Retinal pigment epithelial cell (primary cell): ENCODE measurements around the gene ADORA2A.

Source experiments
- DNase-seq: peaks from one replicate; pipeline ENCODE4 v3.0.0-alpha.2; 2010; ENCODE audit warnings: low read depth
- H3K4me3 ChIP-seq: 2 replicates; pipeline ENCODE4 v1.5.1; 2011; ENCODE audit warnings: mild to moderate bottlenecking, low read length, control low read depth, moderate library complexity
- TF ChIP-seq, protein P1 (sequence below): conservative IDR thresholded peaks from 2 replicates; pipeline ENCODE4 v1.5.1; 2011; ENCODE audit warnings: low read depth, low read length, control low read depth, inconsistent platforms

Gene ADORA2A

DNA sequence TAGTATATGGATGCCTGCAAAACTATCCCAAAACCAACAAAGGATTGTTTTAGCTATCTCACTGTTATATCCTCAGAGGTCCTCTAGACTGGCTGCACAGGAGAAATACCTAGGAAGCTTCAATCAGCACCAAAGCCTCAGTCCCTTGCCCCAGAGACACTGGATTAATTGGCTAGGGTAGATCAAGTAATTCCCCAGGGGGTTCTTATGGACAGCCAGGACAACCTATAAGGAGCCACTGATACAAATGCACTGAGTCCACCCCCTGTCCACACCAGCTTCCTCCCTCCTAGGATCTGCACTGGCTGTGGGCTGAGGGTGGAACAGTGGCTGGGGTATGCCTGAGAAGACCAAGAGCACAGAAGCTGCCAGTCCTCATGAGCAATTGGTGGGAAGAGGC lies 16.3 kb downstream of the ADORA2A start:
- TF ChIP-seq, protein P1, sequence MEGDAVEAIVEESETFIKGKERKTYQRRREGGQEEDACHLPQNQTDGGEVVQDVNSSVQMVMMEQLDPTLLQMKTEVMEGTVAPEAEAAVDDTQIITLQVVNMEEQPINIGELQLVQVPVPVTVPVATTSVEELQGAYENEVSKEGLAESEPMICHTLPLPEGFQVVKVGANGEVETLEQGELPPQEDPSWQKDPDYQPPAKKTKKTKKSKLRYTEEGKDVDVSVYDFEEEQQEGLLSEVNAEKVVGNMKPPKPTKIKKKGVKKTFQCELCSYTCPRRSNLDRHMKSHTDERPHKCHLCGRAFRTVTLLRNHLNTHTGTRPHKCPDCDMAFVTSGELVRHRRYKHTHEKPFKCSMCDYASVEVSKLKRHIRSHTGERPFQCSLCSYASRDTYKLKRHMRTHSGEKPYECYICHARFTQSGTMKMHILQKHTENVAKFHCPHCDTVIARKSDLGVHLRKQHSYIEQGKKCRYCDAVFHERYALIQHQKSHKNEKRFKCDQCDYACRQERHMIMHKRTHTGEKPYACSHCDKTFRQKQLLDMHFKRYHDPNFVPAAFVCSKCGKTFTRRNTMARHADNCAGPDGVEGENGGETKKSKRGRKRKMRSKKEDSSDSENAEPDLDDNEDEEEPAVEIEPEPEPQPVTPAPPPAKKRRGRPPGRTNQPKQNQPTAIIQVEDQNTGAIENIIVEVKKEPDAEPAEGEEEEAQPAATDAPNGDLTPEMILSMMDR = no peak
- no peak overlapping the region for H3K4me3 ChIP-seq
- DNase-seq = no peak

DNA sequence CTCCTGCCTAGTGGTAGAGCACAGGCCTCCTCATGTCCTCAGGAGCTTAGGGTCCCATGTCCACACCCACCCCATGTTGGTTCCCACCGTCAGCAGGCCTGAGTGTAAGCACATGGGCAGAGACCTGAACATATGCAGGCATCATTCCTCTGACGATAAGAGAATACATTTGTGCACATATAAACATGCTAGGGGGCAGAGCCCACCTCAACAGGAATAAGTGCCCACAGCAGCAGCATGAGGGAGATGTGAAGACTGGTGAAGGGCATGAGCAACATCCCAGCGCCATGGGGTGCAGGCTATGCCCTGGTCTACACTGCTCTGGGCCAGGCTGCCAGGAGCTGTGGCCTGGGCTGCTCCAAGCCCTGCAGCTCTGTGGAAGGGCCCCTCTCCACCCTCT lies 16.9 kb downstream of the ADORA2A start:
- no peak for DNase-seq
- TF ChIP-seq, protein P1 = no peak
- H3K4me3 ChIP-seq = no peak overlapping the region

- DNase-seq = no peak
These were observed 17.5 kb downstream of the ADORA2A start for GRCh38 chr22:24444729-24445466.

DNA sequence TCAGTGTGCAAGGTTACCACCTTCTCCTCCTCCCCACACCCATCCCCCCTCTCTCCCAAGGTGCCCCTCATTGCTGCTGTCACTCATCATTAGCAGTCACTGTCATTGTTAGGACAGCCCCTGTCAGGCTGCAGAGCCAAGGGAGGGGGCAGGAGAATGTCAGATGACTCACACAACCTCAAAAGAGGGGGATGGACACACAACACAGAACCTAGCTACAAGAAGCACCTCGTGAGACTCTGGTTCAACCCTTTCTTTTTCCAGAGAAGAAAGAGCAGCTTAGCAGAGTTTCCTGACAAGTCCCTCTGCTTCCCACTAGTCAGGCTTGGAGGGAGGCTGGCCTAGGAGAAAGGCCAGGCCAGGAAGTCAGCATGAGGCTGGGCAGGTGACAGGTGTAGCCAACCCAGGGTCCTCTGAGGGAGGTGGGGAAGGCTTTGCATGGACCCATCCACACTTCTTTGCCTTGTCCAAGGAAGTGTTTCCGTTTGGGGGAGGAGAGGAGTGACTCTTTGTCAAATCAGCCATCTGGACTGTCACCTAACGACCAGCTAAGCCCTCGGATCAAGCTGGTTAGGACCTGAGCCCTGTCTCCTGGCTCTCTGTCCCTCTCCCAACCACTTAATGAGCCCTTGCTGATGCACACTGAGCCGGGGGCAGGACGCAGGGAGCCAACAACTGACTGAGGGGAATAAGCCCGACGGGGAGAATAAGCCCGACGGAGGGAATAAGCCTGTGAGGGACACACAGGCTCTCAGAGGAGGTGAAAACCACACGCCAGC lies 18.3 kb downstream of the ADORA2A start:
- no peak overlapping the region for H3K4me3 ChIP-seq
- no peak for DNase-seq
- TF ChIP-seq, protein P1 = no peak

More at GRCh38 chr22:24444729-24445466, 17.5 kb downstream of the ADORA2A start:
- no peak overlapping the region for H3K4me3 ChIP-seq
- TF ChIP-seq, protein P1 = no peak

- TF ChIP-seq, protein P1 = no peak
- no peak for DNase-seq
- no peak overlapping the region for H3K4me3 ChIP-seq
These were observed 18.8 kb downstream of the ADORA2A start for GRCh38 chr22:24446260-24446611.

DNA sequence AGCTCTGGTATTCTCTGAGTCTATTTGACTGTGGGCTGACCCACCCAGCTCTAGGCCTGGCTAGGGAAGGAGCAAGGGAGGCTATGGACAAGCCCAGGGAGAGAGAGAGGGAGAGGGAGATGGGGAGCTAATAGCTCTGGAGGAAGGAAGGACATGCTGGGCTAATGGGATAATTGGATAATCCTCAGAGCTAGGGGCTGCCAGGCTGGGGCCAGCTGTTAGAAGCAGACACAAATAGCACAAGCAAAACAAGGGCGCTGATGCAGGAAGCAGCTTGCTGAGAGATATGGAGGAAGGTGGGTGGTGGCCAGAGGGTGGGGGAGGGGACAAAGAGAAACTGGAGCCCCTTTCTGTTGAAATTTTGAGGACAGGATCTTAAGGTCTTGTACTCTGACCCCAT lies 23.2 kb downstream of the ADORA2A start:
- peak; percentile 29 for DNase-seq
- TF ChIP-seq, protein P1 = no peak
- H3K4me3 ChIP-seq = no peak overlapping the region

DNA sequence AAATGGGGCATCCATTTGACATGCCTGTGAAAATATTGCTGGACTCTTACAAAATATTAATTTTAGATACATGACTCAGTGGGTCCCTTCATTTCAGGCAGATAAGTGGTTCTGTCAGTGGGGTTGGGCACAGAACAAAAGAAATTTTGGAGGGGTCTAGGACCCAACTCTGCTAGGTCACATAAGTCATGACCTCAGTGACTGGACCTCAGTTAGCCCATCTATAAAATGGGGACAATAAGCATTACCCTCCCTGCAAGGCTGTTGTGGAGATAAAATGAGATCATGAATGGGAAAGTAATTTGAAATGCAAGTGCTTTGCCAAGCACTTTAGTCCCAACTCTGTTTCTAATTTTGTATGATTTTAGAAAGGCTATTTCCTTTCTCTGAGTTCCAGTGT lies 23.8 kb downstream of the ADORA2A start:
- TF ChIP-seq, protein P1 = no peak
- no peak for DNase-seq
- H3K4me3 ChIP-seq = no peak overlapping the region
